ENCODE data around the gene FAM131A.

FAM131A gene

GRCh38 chr3:184384342-184384741 is 46.9 kb downstream of the FAM131A start:
- Mint-ChIP-seq H3K4me1 (peaks cover 6% of the 10 kb centered on the region), H3K4me3 (no peak overlapping the region), H3K27ac (no peak overlapping the region), H3K36me3 (no peaks in the 10 kb centered on the region), H3K27me3 (peaks cover 15% of the 10 kb centered on the region), H3K9me3 (no peaks in the 10 kb centered on the region)

GRCh38 chr3:184384856-184385422 is 47.5 kb downstream of the FAM131A start:
- H3K4me3 Mint-ChIP-seq = no peak overlapping the region

GRCh38 chr3:184386047-184386806 is 48.8 kb downstream of the FAM131A start:
- Mint-ChIP-seq H3K4me1 (no peaks in the 10 kb centered on the region), H3K27ac (no peak overlapping the region), H3K27me3 (peaks cover 12% of the 10 kb centered on the region), H3K4me3 (no peak overlapping the region), H3K36me3 (no peaks in the 10 kb centered on the region), H3K9me3 (no peaks in the 10 kb centered on the region)

More at GRCh38 chr3:184384856-184385422, 47.5 kb downstream of the FAM131A start:
- Mint-ChIP-seq H3K27ac (no peak overlapping the region), H3K27me3 (peaks cover 15% of the 10 kb centered on the region), H3K4me1 (peaks cover 4% of the 10 kb centered on the region), H3K36me3 (no peaks in the 10 kb centered on the region), H3K9me3 (no peaks in the 10 kb centered on the region)

GRCh38 chr3:184387174-184387714 is 49.8 kb downstream of the FAM131A start:
- Mint-ChIP-seq H3K36me3 (no peaks in the 10 kb centered on the region), H3K27me3 (peaks cover 11% of the 10 kb centered on the region), H3K4me1 (no peaks in the 10 kb centered on the region), H3K4me3 (no peak overlapping the region), H3K27ac (no peak overlapping the region), H3K9me3 (no peaks in the 10 kb centered on the region)

- H3K4me3 Mint-ChIP-seq = no peak overlapping the region
- H3K27me3 Mint-ChIP-seq = peaks cover 9% of the 10 kb centered on the region
- no peaks in the 10 kb centered on the region for H3K36me3 Mint-ChIP-seq
- H3K9me3 Mint-ChIP-seq = no peaks in the 10 kb centered on the region
- H3K27ac Mint-ChIP-seq = no peak overlapping the region
- no peaks in the 10 kb centered on the region for H3K4me1 Mint-ChIP-seq
Observed at GRCh38 chr3:184388164-184388935, 51.0 kb downstream of the FAM131A start.

- Mint-ChIP-seq H3K36me3 (no peaks in the 10 kb centered on the region), H3K4me3 (no peak overlapping the region), H3K9me3 (no peaks in the 10 kb centered on the region), H3K27ac (no peak overlapping the region), H3K27me3 (peaks cover 7% of the 10 kb centered on the region), H3K4me1 (no peaks in the 10 kb centered on the region)
Observed at GRCh38 chr3:184388936-184389230, 51.5 kb downstream of the FAM131A start.

- Mint-ChIP-seq H3K9me3 (no peaks in the 10 kb centered on the region), H3K27ac (no peak overlapping the region)
Observed at GRCh38 chr3:184389384-184389783, 52.0 kb downstream of the FAM131A start.

GRCh38 chr3:184389935-184390528 is 52.6 kb downstream of the FAM131A start:
- H3K27ac Mint-ChIP-seq = no peak overlapping the region
- no peaks in the 10 kb centered on the region for H3K4me1 Mint-ChIP-seq
- no peaks in the 10 kb centered on the region for H3K9me3 Mint-ChIP-seq
- no peaks in the 10 kb centered on the region for H3K36me3 Mint-ChIP-seq
- H3K27me3 Mint-ChIP-seq = peaks cover 2% of the 10 kb centered on the region
- no peak overlapping the region for H3K4me3 Mint-ChIP-seq

More at GRCh38 chr3:184389384-184389783, 52.0 kb downstream of the FAM131A start:
- peaks cover 4% of the 10 kb centered on the region for H3K27me3 Mint-ChIP-seq
- no peaks in the 10 kb centered on the region for H3K36me3 Mint-ChIP-seq
- H3K4me1 Mint-ChIP-seq = no peaks in the 10 kb centered on the region
- H3K4me3 Mint-ChIP-seq = no peak overlapping the region

GRCh38 chr3:184391266-184391665 is 53.9 kb downstream of the FAM131A start:
- H3K9me3 Mint-ChIP-seq = no peaks in the 10 kb centered on the region
- H3K27me3 Mint-ChIP-seq = no peaks in the 10 kb centered on the region
- no peak overlapping the region for H3K4me3 Mint-ChIP-seq
- no peaks in the 10 kb centered on the region for H3K36me3 Mint-ChIP-seq
- H3K4me1 Mint-ChIP-seq = no peaks in the 10 kb centered on the region
- H3K27ac Mint-ChIP-seq = no peak overlapping the region

GRCh38 chr3:184395320-184395660 is 57.9 kb downstream of the FAM131A start:
- Mint-ChIP-seq H3K27ac (no peak overlapping the region), H3K4me1 (no peaks in the 10 kb centered on the region), H3K27me3 (peaks cover 5% of the 10 kb centered on the region)

More at GRCh38 chr3:184395320-184395660, 57.9 kb downstream of the FAM131A start:
- Mint-ChIP-seq H3K9me3 (no peaks in the 10 kb centered on the region), H3K36me3 (no peaks in the 10 kb centered on the region), H3K4me3 (no peak overlapping the region)

Data from activated naive CD4-positive, alpha-beta T cell treated with anti-CD3 and anti-CD28 coated beads, Interleukin-2, amount 50 U/mL, for 24 hours (primary cell).